Measurements from ENCODE around the gene ACTA2. TPM values are rescaled to one million over a fixed set of nuclear protein-coding genes. Genes with fewer than 3 reads are reported as not detected.

Gene ACTA2
- 100 to 1,000 TPM in 11 of 12 donors, not detected in 1; 197 to 298 (median 223) TPM for polyA plus RNA-seq (ENCODE audit: insufficient read length in 12 of 12)
- long read RNA-seq, donor 1, transcript ACTA2-204 (6 exons, 884 nt): minor isoform, 8 of 1,157 reads
- long read RNA-seq, donor 1, transcript ACTA2-206 (3 exons, 762 nt): minor isoform, 16 of 1,157 reads
- long read RNA-seq, donor 1, transcript ACTA2-201 (9 exons, 1,349 nt): major isoform, 379 of 1,157 reads
- long read RNA-seq, donor 1, transcript ACTA2-205 (2 exons, 755 nt): minor isoform, 6 of 1,157 reads
- long read RNA-seq, donor 1, partial matches to known transcripts: 743 of 1,157 reads
- long read RNA-seq, donor 1, other reads (novel, unspliced or antisense): 5 of 1,157 reads
- long read RNA-seq, donor 2, transcript ACTA2-201 (9 exons, 1,349 nt): major isoform, 95 of 176 reads
- long read RNA-seq, donor 2, partial matches to known transcripts: 68 of 176 reads
- long read RNA-seq, donor 2, other reads (novel, unspliced or antisense): 7 of 176 reads
- long read RNA-seq, donor 3, transcript ACTA2-201 (9 exons, 1,349 nt): major isoform, 28 of 61 reads
- long read RNA-seq, donor 3, partial matches to known transcripts: 31 of 61 reads
- long read RNA-seq, donor 3, other reads (novel, unspliced or antisense): 0 of 61 reads
- long read RNA-seq, donor 4, transcript ACTA2-201 (9 exons, 1,349 nt): major isoform, 24 of 59 reads
- long read RNA-seq, donor 4, partial matches to known transcripts: 33 of 59 reads
- long read RNA-seq, donor 4, other reads (novel, unspliced or antisense): 0 of 59 reads
- long read RNA-seq, donor 5: 0 reads
- long read RNA-seq, donor 6, transcript ACTA2-201 (9 exons, 1,349 nt): major isoform, 44 of 96 reads
- long read RNA-seq, donor 6, partial matches to known transcripts: 48 of 96 reads
- long read RNA-seq, donor 6, other reads (novel, unspliced or antisense): 0 of 96 reads
- long read RNA-seq, donor 7, transcript ACTA2-201 (9 exons, 1,349 nt): major isoform, 24 of 55 reads
- long read RNA-seq, donor 7, partial matches to known transcripts: 30 of 55 reads
- long read RNA-seq, donor 7, other reads (novel, unspliced or antisense): 0 of 55 reads
- long read RNA-seq, donor 8, transcript ACTA2-201 (9 exons, 1,349 nt): major isoform, 44 of 112 reads
- long read RNA-seq, donor 8, partial matches to known transcripts: 55 of 112 reads
- long read RNA-seq, donor 8, other reads (novel, unspliced or antisense): 7 of 112 reads
- long read RNA-seq, donor 9, transcript ACTA2-201 (9 exons, 1,349 nt): major isoform, 33 of 104 reads
- long read RNA-seq, donor 9, partial matches to known transcripts: 67 of 104 reads
- long read RNA-seq, donor 9, other reads (novel, unspliced or antisense): 0 of 104 reads
- long read RNA-seq, donor 10, transcript ACTA2-201 (9 exons, 1,349 nt): major isoform, 59 of 102 reads
- long read RNA-seq, donor 10, partial matches to known transcripts: 32 of 102 reads
- long read RNA-seq, donor 10, other reads (novel, unspliced or antisense): 7 of 102 reads
- long read RNA-seq, donor 11, transcript ACTA2-201 (9 exons, 1,349 nt): major isoform, 91 of 174 reads
- long read RNA-seq, donor 11, partial matches to known transcripts: 79 of 174 reads
- long read RNA-seq, donor 11, other reads (novel, unspliced or antisense): 0 of 174 reads

GRCh38 chr10:88952647-88953111 lies at the start of gene ACTA2:
ACTA2 (minus strand) TSS chr10:88952773; CDS start chr10:88948930, 3,843 bp downstream.
- DNase-seq: no peak

- DNase-seq: no peak
Measured at GRCh38 chr10:89001729-89002072, 49.1 kb upstream of the ACTA2 start.

GRCh38 chr10:89001024-89001728 lies 48.6 kb upstream of the ACTA2 start:
- DNase-seq: no peak

GRCh38 chr10:88999625-89000024 lies 47.1 kb upstream of the ACTA2 start:
- no peak for DNase-seq

GRCh38 chr10:88996927-88997326 lies 44.4 kb upstream of the ACTA2 start:
- DNase-seq: no peak

GRCh38 chr10:88995156-88995876 lies 42.7 kb upstream of the ACTA2 start:
- DNase-seq: no peak

GRCh38 chr10:88994019-88994418 lies 41.4 kb upstream of the ACTA2 start:
- DNase-seq: no peak

- no peak for DNase-seq
Measured at GRCh38 chr10:88992921-88993524, 40.5 kb upstream of the ACTA2 start.

- DNase-seq: no peak
Measured at GRCh38 chr10:88991899-88992320, 39.3 kb upstream of the ACTA2 start.

- peak; percentile 79 for DNase-seq
Measured at GRCh38 chr10:88991161-88991898, 38.8 kb upstream of the ACTA2 start.

GRCh38 chr10:88990384-88991160 lies 38.0 kb upstream of the ACTA2 start, which contains the start of gene FAS:
FAS (plus strand) TSS chr10:88990798; CDS start chr10:88990877, 79 bp downstream.
- DNase-seq: peak; percentile 63

- DNase-seq: peak; percentile 65
Measured at GRCh38 chr10:88989824-88990383, 37.3 kb upstream of the ACTA2 start.

- no peak for DNase-seq
Measured at GRCh38 chr10:88989423-88989822, 36.9 kb upstream of the ACTA2 start.

- DNase-seq: no peak
Measured at GRCh38 chr10:88987840-88988239, 35.3 kb upstream of the ACTA2 start.

- DNase-seq: no peak
Measured at GRCh38 chr10:88987243-88987725, 34.7 kb upstream of the ACTA2 start.

GRCh38 chr10:88986549-88987242 lies 34.1 kb upstream of the ACTA2 start:
- no peak for DNase-seq

Measured in muscle of arm (tissue), 14 donors.